Gastroesophageal sphincter (tissue), 4 donors: ENCODE results near the gene XYLT1. TPM values are rescaled to one million over a fixed set of nuclear protein-coding genes. Genes with fewer than 3 reads are reported as not detected.

ENCODE experiments used
- ATAC-seq: fragments of 150-250 bp; one replicate; pipeline ENCODE4 v1.9.1; 2016; ENCODE audit warnings: mild to moderate bottlenecking, moderate library complexity
- H3K27ac ChIP-seq, 4 donors: fragments of 200-600 bp; sonication (generic) in 3 of 4; 1 replicate in 3 of 4; 2 replicates in 1 of 4; pipeline ENCODE4 v1.5.1; 2016 to 2019
- H3K27me3 ChIP-seq: fragments of 200-600 bp; sonication (generic); one replicate; pipeline ENCODE4 v1.5.1; 2019
- H3K36me3 ChIP-seq, 2 donors: fragments of 200-600 bp; sonication (generic); one replicate each; pipeline ENCODE4 v1.5.1; 2019; ENCODE audit warnings: control low read depth in 1 of 2
- H3K4me1 ChIP-seq, 3 donors: fragments of 200-600 bp; sonication (generic); 1 replicate in 2 of 3; 2 replicates in 1 of 3; pipeline ENCODE4 v1.5.1; 2016 to 2019; ENCODE audit warnings: control low read depth in 2 of 3
- H3K4me3 ChIP-seq, 2 donors: fragments of 200-600 bp; sonication (generic); one replicate each; pipeline ENCODE4 v1.5.1; 2019; ENCODE audit warnings: mild to moderate bottlenecking in 1 of 2, moderate library complexity in 1 of 2
- H3K9me3 ChIP-seq, 3 donors: fragments of 200-600 bp; sonication (generic); one replicate each; pipeline ENCODE4 v1.5.1; 2017 to 2019; ENCODE audit warnings: control low read depth in 2 of 3
- CTCF ChIP-seq, 4 experiments: fragments of 200-600 bp in 2 of 4; fragments of 450-650 bp in 2 of 4; sonication (generic) in 1 of 4; IDR thresholded peaks; one replicate each; pipeline ENCODE4 v1.5.1; 2017 to 2019; ENCODE audit warnings: antibody characterized with exemption in 4 of 4, mild to moderate bottlenecking in 2 of 4, moderate library complexity in 2 of 4
- EP300 ChIP-seq: sonication (generic); formaldehyde crosslinking; IDR thresholded peaks from one replicate; pipeline ENCODE4 v1.6.1; 2017; ENCODE audit warnings: antibody characterized with exemption, mild to moderate bottlenecking
- POLR2A ChIP-seq, 2 donors: fragments of 450-650 bp; IDR thresholded peaks; one replicate each; pipeline ENCODE4 v1.6.1; 2017; ENCODE audit warnings: antibody characterized with exemption in 2 of 2, mild to moderate bottlenecking in 2 of 2, moderate library complexity in 1 of 2
- POLR2AphosphoS5 ChIP-seq: sonication (generic); formaldehyde crosslinking; IDR thresholded peaks from one replicate; pipeline ENCODE4 v1.6.1; 2017; ENCODE audit warnings: antibody characterized with exemption
- WGBS, 2 donors: methylation state at CpG; one replicate each; pipeline ENCODE4 v1.1.5; 2018; ENCODE audit warnings: low coverage in 1 of 2; 5-methylcytosine and 5-hydroxymethylcytosine counted together
- total RNA-seq, 4 donors: library from RNA; depleted of rRNA; stranded (reverse); fragments of >200 nt; gene quantifications; one replicate each; pipeline ENCODE4 v1.1.0, GENCODE V29; 2016

XYLT1 gene
- total RNA-seq, 4 donors from 2014 or later, result 19.1 to 51.6 (median 23.7) TPM

- no peaks in the 10 kb centered on the region for H3K4me1 ChIP-seq
- WGBS, 2 donors, result 81 to 82% methylated on average over 3 to 4 of the region's 6 CpGs
- H3K27ac ChIP-seq, result no peak overlapping the region
- H3K27me3 ChIP-seq, result no peaks in the 10 kb centered on the region
- ATAC-seq, result no peak
- no peaks in the 10 kb centered on the region for H3K9me3 ChIP-seq
- H3K4me3 ChIP-seq, result no peak overlapping the region
- H3K36me3 ChIP-seq, result peaks cover 0 to 80% of the 10 kb centered on the region in 2 donors
- TF ChIP-seq POLR2AphosphoS5, result no peak
- TF ChIP-seq CTCF (IDR thresholded peaks at IDR 0.05), result no peak
- TF ChIP-seq POLR2A (IDR thresholded peaks at IDR 0.05), result no peak
- no peak for TF ChIP-seq EP300
These were observed 339.4 kb downstream of the XYLT1 start for GRCh38 chr16:17131351-17131750.

- no peak overlapping the region for H3K4me3 ChIP-seq
- WGBS, 2 donors, result 90 to 94% methylated on average over 2 to 3 of the region's 6 CpGs
These were observed 340.0 kb downstream of the XYLT1 start for GRCh38 chr16:17130733-17131132.

GRCh38 chr16:17129971-17130370 is 340.8 kb downstream of the XYLT1 start:
- TF ChIP-seq POLR2A (IDR thresholded peaks at IDR 0.05), result no peak
- no peak for TF ChIP-seq CTCF (IDR thresholded peaks at IDR 0.05)
- no peak for TF ChIP-seq POLR2AphosphoS5
- no peak for TF ChIP-seq EP300
- Histone ChIP-seq H3K36me3 (peaks cover 0 to 80% of the 10 kb centered on the region in 2 donors), H3K4me1 (no peaks in the 10 kb centered on the region), H3K4me3 (no peak overlapping the region), H3K27me3 (no peaks in the 10 kb centered on the region), H3K9me3 (no peaks in the 10 kb centered on the region), H3K27ac (no peak overlapping the region)
- ATAC-seq, result no peak
- 100% methylated on average over 3 of the region's 5 CpGs for WGBS, 2 donors

More at GRCh38 chr16:17130733-17131132, 340.0 kb downstream of the XYLT1 start:
- H3K4me1 ChIP-seq, result no peaks in the 10 kb centered on the region
- H3K36me3 ChIP-seq, result peaks cover 0 to 80% of the 10 kb centered on the region in 2 donors
- TF ChIP-seq POLR2AphosphoS5, result no peak
- no peak for TF ChIP-seq POLR2A (IDR thresholded peaks at IDR 0.05)
- TF ChIP-seq CTCF (IDR thresholded peaks at IDR 0.05), result no peak
- no peak for TF ChIP-seq EP300
- no peaks in the 10 kb centered on the region for H3K9me3 ChIP-seq
- no peak for ATAC-seq
- no peak overlapping the region for H3K27ac ChIP-seq
- no peaks in the 10 kb centered on the region for H3K27me3 ChIP-seq

- no peak for ATAC-seq
- 73 to 78% methylated on average over 6 of the region's 6 CpGs for WGBS, 2 donors
- no peak overlapping the region for H3K27ac ChIP-seq
- H3K36me3 ChIP-seq, result peaks cover 0 to 76% of the 10 kb centered on the region in 2 donors
- no peaks in the 10 kb centered on the region for H3K9me3 ChIP-seq
- TF ChIP-seq EP300, result no peak
- no peak for TF ChIP-seq POLR2AphosphoS5
- TF ChIP-seq POLR2A (IDR thresholded peaks at IDR 0.05), result no peak
- TF ChIP-seq CTCF (IDR thresholded peaks at IDR 0.05), result no peak
- H3K4me3 ChIP-seq, result no peak overlapping the region
- no peaks in the 10 kb centered on the region for H3K27me3 ChIP-seq
- no peaks in the 10 kb centered on the region for H3K4me1 ChIP-seq
These were observed 342.0 kb downstream of the XYLT1 start for GRCh38 chr16:17128791-17129190.

- peaks cover 0 to 54% of the 10 kb centered on the region in 2 donors for H3K36me3 ChIP-seq
- TF ChIP-seq POLR2A (IDR thresholded peaks at IDR 0.05) (no peak), CTCF (IDR thresholded peaks at IDR 0.05) (no peak), POLR2AphosphoS5 (no peak), EP300 (no peak)
- no peak for ATAC-seq
These were observed 344.6 kb downstream of the XYLT1 start for GRCh38 chr16:17126156-17126555.

More at GRCh38 chr16:17126156-17126555, 344.6 kb downstream of the XYLT1 start:
- Histone ChIP-seq H3K4me1 (no peaks in the 10 kb centered on the region), H3K4me3 (no peak overlapping the region), H3K27ac (no peak overlapping the region), H3K9me3 (no peaks in the 10 kb centered on the region), H3K27me3 (no peaks in the 10 kb centered on the region)
- 57 to 83% methylated on average over 1 to 3 of the region's 3 CpGs for WGBS, 2 donors
